GM21723 (cell line): ENCODE data around the gene ARFGAP2.
"Not testable (repeated sequence)": the region's sequence is repeated elsewhere in the genome, so short reads cannot be mapped to it uniquely, and the experiment has no call there.

ENCODE experiments used
- ATAC-seq: cut with Tn5 transposase; IDR thresholded peaks from one replicate; pipeline ENCODE4 v1.9.1; 2021; ENCODE audit warnings: mild to moderate bottlenecking, moderate library complexity; ENCODE audit not compliant: unreplicated experiment

The ARFGAP2 gene

DNA sequence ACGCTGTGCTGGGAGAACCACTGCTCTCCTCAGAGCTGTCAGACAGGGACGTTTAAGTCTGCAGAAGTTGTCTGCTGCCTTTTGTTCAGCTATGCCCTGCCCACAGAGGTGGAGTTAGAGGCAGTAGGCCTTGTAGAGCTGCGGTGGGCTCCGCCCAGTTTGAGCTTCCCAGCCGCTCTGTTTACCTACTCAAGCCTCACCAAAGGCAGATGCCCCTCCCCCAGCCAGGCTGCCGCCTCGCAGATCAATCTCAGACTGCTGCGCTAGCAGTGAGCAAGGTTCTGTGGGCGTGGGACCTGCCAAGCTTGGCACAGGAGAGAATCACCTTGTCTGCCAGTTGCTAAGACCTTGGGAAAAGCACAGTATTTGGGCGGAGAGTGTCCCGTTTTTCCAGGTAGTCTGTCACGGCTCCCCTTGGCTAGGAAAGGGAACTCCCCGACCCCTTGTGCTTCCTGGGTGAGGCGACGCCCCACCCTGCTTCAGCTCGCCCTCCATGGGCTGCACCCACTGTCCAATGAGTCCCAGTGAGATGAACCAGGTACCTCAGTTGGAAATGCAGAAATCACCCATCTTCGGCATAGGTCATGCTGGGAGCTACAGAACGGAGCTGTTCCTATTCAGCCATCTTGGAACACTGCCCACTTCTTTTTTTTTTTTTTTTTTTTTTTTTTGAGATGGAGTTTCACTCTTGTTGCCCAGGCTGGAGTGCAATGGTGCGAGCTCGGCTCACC lies 57.6 kb downstream of the ARFGAP2 start:
- not testable (repeated sequence) for ATAC-seq
